OCI-LY3 (cell line): ENCODE results near the gene DIP2C.

ENCODE experiments used
- CTCF ChIP-seq: fragments of 200-600, 300-600 bp; sonication (generic); IDR thresholded peaks from 2 replicates; pipeline ENCODE4 v1.5.1; 2014; ENCODE audit warnings: antibody characterized with exemption, low read length, low read depth
- EZH2phosphoT487 ChIP-seq: fragments of 200-600 bp; shearing (Covaris generic); IDR thresholded peaks from 2 replicates; pipeline ENCODE4 v1.6.1; 2018; ENCODE audit warnings: antibody characterized with exemption, mixed run types, low read depth

DNA sequence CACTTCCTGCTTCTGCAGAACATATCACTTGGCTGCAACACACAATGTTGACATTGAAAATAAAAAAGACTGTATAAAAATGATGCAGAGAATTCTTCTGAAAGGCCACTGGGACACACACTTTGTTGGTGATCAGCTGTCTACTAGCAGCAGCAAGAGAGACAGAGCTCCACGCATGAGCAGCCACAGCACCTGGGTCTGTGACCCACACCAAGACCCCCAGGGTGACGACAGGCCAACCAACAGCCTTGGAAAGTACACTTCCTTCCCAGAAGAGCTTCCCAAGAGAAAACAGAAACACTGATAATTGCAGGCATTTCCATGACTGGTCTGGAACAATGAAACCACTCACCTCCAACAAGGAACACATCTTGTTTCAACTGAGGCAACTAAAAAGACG is 239.0 kb downstream of the DIP2C start:
- no peak for TF ChIP-seq CTCF
- TF ChIP-seq EZH2phosphoT487: no peak
